NOMO-1 (cell line): ENCODE measurements around the gene BAZ1B.
"Not testable (repeated sequence)": the region's sequence is repeated elsewhere in the genome, so short reads cannot be mapped to it uniquely, and the experiment has no call there.

Experiments used
- DNase-seq, 2 experiments: peaks; one replicate each; lab custom pipeline; 2025; ENCODE audit not compliant: unreplicated experiment in 2 of 2; lab: John Stamatoyannopoulos, UW

Gene BAZ1B

DNA sequence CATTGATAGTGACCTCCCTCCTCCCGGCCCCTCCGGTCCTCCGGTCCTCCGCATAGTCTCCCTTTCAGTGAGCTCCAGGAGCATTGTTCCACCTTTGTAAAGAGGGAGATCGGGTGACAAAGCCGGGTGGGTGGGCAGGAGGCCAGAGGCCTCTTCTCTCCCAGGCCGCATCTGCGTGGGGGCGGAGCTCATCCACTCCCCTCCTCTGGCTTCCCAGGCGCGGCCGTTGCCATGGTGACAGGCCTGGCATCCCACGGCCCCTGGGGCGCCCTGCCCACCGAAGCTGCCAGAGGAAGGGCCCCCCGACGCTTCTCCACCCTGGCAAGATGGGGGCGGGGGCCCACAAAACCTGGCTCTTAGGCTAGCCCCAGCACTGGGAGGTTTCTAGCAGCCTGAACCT lies 92.9 kb downstream of the BAZ1B start:
- no peak for DNase-seq

DNA sequence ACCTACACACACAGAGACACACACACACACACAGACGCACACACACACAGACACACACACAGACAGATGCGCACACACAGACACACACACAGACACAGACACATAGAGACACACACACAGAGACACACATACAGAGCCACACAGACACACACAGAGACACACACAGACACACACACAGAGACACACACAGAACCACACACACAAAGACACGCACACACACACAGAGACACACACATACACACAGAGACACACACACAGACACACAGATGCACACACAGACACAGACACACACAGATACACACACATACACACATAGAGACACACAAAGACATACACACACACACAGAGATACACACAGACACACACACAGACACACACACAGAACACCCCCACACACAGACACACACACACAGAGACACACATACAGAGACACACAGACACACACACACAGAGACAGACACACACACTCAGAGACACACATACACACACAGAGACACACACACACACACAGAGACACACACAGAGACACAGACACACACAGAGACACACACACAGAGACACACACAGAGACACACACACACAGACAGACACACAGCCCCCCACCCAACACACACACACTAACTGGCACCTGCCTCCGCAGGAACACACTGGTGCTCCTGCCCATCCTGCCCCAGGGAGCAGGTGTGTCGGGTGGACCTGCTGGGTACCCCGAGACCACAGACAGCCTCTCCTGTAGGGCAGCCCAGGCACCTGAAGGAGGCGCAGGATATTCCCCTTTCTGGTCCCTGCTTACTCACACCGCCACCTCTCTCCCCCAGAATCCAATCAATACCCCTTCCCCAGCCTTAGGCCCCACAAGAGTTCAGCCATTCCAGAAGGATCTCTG lies 93.9 kb downstream of the BAZ1B start:
- no peak for DNase-seq

DNA sequence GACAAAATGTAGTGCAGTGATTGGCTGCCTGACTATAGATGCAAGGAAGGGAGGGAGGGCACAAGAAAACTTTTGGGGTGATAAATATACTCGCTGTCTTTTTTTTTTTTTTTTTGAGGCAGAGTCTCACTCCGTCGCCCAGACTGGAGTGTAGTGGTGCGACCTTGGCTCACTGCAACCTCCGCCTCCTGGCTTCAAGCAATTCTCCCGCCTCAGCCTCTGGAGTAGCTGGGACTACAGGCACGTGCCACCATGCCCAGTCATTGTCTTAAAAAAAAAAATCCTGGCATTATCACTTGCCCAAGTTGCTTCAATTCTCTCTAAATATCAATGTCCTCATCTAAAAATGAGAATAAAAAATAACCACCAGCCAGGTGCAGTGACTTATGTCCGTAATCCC lies 96.1 kb downstream of the BAZ1B start:
- DNase-seq: no peak

DNA sequence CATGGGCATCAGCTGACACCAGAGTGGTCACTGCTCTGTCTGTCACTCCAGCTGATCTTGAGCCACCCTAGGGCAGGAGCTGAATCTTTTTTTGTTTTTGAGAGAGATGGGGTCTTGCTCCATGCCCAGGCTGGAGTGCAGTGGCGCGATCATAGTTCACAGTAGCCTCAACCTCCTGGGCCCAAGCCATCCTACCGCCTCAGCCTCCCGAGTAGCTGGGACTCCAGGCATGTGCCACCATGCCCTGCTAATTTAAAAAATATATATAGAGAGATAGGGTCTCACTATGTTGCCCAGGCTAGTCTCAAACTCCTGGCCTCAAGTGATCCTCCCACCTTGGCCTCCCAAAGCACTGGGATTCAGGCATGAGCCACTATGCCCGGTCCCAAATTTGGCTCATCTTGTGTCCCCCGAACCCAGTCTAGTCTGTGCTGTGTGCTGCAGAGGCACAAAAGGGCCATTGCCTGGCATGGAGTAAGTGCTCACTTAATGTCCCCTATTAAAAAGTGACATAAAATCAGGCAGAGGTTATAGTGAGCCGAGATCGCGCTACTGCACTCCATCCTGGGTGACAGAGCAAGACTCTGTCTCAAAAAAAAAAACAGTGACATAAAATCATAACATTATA lies 96.6 kb downstream of the BAZ1B start:
- DNase-seq: no peak

DNA sequence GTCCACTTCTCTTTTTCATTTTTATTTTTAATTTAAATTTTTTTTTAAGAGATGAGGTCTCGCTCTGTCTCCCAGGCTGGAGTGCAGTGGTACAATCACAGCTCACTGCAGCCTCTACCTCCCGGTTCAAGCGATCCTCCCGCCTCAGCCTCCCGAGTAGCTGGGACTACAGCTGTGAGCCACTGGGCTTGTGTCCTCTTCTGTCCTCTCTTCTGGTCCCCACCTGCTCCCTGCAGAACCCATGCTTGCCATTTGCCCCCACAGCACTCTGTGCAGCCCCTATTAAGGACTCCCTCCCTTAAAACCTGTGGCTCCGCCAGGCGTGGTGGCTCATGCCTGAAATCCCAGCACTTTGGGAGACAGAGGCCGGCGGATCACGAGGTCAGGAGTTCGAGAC lies 97.6 kb downstream of the BAZ1B start:
- no peak for DNase-seq

DNA sequence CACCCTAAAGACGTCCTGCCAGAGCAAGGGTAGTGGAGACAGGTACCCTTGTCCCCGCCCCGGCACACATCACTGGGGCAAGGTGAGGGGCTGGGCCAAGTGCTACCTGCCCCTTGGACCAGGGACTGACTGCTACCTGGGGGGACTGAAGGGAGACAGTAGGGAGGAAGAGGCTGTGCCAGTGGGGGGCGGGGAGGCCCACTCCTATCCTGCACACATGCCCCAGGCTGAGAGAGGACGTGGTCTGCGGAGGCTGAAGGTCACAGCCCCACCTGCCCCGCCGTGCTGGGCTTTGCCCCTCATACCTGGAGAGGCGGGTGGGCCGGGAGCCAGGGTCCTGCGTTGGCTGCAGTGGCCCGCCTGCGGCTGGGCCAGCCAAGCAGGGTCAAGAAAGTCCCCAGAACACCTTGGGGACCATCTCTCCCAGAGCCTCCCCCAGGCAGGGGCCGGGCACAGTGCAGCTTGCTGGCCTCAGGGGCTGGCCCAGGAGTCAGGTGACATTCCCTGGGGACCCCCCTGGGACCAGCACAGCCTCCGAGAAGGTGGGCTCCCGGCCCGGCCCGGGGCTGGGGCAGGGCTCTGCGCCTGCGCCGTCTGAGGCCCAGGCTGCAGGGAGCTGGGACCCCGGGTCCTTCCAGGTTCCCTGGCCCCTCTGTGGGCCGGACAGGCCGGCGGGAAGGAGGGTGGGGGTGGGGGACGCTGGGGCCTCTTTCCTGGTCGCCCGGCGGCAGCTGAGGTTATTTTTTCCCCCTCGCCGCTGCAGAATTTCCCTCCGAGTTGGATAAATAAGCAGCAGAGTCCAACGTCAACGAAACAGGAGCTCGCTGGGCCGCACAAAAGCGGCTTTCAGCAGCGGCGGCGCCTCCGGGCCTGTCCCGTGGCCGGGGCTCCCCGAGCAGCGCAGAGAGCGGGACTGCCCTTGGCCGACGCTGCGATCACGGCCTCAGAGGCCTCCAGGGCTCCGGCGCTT lies 98.3 kb downstream of the BAZ1B start:
- no peak for DNase-seq

DNA sequence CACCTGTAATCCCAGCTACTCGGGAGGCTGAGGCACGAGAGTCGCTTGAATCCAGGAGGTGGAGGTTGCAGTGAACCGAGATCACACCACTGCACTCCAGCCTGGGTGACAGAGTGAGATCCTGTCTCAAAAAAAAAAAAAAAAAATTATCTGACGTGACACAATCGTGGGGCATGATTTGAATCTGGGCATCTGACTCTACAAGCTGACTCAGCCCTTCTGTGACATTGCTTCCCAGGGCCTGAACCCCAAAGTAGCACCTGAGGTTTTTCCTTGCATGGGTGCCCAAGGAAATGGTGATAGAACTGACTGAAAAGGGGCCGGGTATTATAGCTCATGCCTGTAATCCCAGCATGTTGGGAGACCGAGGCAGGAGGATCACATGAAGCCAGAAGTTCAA lies 101.5 kb downstream of the BAZ1B start:
- DNase-seq: not testable (repeated sequence)

DNA sequence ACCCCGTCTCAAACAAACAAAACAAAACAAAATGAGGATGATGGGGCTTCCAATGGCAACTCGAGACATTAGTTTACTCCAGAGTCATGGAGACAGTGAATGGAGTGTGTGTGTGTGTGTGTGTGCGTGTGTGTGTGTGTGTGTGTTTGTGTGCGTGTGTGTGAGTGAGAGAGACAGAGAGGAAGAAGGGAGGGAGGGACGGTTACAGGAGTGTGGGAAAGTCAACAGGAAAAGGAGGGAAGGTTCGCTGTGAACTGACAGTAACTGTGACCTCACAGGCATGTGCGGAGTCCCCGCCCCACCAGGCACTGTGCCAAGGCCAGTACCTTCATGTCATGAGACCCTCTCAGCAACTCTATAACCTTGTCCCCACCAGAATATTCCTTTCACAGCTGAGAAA lies 102.1 kb downstream of the BAZ1B start:
- not testable (repeated sequence) for DNase-seq

DNA sequence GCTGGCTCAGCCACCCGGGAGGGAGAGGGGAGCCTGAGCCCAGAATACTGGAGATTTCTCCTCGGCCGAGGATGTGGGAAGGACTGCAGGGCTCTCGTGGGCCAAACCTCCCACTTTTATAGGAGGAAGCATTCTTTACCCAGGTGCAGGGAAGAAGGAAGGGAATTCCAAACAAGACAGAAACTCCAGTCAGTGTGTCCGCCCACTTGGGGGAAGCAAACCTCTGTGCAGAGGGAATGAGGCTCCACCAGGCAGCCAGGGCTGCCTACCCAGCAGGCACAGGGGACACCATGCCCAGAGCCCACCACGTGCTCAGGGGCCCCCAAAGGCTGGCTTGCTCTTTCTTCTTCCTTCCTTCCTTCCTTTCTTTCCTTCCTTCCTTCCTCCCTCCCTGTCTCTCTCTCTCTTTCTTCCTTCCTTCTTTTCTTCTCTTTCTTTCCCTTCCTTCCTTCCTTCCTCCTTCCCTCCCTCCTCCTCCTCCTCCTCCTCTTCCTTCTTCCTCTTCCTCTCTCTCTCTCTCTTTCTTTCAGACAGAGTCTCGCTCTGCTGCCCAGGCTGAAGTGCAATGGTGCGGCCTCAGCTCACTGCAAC lies 103.9 kb downstream of the BAZ1B start:
- DNase-seq: no peak

DNA sequence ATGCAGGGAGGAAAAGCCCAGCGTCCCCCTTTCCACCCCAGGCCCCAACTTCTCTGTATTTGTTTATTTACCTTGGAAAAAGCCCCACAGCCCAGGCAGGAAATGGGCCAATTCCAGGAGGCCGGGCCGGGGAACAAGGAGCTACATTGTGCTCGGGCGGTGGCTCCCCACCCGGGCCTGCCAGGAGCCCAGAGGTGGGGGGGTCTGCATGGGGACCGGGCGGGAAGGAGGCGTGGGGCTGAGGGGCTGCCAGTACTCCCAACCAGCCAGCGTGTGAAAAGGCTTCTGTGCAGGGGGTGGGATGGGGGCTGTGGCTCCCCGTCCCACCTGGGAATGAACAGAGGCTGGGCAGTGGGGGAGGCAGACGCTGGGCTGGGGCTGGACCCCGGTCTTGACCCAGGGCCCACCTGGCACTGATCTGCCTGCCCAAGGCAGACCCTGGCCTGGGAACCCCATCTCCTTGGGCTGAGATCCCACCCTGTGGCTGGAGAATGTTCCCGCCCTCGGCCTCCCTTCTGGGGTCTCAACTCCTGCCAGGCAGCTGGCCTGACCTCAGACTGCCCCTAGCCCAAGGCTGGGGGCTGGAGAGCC lies 111.5 kb downstream of the BAZ1B start:
- not testable (repeated sequence) for DNase-seq

DNA sequence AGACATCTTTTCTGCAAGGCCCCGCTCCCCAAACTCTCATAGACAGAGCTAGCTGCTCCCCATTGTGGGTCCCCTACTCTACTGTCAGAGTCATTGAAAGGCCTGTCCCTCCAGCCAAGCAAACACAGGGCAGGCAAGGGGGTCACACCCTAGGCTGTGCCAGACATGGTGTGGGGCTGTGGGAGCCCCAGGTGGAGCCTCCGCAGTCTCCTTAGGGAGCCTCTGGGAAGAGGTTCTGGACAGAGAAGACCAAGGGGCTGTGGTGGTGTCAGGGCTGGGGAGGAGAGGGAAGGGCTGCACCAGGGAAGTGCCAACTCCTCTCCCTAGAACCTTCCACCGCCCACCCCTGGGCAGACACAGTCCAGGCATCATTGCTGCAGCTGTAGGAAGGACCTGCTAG lies 117.2 kb downstream of the BAZ1B start:
- DNase-seq: not testable (repeated sequence)

DNA sequence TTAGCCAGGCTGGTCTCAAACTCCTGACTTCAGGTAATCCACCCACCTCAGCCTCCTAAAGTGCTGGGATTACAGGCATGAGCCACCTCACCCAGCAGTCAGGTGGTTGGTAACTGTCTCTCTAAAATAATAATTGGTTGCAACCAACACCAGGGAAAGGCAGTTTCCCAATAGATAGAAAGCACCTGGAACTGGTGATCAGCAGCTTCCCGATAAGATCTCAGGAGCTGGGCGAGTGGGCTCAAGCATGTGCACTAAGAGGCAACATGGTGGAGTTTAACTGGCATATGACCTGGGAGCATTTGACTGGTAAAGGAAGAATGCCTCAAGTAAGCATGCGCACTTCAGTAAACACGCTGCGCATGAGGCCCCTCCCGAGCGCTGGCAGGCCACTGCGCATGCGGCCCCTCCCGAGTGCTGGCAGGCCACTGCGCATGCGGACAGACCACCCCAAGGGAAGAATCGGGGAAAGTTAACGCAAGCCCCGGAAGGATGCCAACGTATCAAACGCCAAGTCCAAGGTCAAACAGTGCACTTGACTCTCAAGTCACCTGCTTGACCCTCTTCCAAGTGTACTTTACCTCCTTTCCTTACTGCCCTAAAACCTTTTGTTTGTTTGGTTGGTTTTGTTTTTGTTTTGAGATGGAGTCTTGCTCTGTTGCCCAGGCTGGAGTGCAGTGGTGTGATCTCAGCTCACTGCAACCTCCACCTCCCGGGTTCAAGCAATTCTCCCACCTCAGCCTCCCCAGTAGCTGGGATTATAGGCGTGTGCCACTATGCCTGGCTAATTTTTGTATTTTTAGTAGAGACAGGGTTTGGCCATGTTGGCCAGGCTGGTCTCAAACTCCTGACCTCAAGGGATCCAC lies 122.7 kb downstream of the BAZ1B start:
- DNase-seq: not testable (repeated sequence)

DNA sequence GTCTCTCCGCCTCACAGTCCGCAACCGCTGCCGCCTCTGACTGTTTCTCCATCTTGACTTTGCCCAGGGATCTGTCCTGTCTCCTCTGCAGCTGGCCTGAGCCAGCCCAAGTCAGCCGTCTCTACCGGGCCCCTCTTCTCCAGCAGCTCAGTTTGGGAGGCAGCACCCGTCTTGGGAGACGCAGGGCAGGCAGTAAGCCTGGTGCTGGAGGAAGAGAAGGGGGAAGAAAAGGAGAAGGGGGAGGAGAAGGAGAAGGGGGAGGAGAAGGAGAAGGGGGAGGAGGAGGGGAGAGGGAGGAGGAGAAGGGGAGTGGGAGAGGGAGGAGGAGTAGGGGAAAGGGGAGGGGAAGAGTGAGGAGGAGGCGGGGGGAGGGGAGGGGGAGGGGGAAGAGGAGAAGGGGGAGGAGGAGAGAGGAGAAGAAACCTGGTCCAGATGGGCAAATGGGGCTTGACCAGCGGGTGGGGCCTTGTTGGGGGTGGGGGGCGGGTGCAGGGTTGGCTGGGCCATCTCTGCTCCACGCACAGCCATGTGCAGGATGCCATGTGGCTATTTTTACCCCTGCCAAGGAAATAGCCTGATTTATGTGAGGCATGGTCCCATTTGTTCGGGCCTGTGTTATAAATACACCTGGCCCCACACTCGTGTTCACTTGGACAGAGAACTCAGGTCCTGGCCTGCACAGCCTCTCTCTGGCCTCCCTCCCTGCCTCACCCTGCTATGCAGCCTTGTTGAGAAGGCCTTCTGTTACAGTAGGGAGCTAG lies 124.4 kb downstream of the BAZ1B start:
- DNase-seq: no peak

DNA sequence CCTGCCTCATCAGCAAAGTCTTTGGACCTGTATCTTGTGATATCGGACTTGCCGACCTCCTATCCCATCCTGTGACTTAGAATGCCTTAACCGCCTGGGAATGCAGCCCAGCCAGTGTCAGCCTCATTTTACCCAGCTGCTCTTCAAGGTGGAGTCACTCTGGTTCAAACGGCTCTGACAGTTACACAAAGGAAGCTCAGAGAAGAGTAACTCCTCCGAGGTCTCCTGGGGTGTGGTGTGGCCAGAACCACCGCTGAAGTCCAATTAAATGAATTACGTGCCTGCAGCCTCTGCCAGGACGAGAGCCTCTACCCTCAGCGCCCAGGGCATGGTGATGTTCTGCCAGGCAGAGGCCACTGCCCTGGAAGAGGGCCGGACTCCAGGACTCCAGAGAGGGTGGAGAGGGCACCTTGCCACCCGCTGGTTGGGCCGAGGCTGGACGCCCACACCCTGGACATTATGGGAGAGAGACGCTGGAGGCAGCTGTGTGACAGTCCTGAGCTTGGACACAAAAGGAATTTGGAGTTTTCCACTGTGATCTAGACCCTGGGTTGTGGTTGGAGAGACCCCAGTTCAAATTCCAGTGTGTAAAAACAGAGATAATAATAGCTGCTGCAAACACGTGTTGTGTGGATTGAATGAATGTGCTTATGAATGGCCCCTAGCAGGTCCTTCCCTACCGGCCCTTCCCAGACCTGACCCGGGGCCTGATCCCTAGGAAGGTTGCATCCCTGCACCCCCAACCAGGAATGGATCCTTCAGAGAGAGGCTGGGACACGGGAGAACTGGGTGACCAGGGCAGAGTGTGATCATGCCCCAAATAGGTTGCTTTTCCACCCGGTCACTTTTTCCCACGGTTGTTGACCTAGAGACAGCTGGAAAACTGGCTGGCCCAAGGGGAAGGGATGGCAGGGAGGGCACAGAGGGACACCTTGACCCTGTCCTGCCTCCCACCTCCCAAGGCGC lies 126.3 kb downstream of the BAZ1B start:
- DNase-seq: no peak

DNA sequence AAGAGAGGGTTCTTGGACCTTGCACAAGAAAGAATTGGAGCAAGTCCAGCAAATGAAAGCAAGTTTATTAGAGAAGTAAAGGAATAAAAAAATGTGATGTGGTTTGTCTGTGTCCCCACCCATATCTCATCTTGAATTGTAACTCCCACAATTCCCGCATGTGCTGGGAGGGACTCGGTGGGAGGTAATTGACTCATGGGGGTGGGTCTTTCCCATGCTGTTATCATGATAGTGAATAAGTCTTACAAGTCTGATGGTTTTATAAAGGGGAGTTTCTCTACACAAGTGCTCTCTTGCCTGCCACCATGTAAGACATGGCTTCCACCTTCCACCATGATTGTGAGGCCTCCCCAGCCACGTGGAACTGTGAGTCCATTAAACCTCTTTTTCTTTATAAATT lies 127.7 kb downstream of the BAZ1B start:
- DNase-seq: no peak

DNA sequence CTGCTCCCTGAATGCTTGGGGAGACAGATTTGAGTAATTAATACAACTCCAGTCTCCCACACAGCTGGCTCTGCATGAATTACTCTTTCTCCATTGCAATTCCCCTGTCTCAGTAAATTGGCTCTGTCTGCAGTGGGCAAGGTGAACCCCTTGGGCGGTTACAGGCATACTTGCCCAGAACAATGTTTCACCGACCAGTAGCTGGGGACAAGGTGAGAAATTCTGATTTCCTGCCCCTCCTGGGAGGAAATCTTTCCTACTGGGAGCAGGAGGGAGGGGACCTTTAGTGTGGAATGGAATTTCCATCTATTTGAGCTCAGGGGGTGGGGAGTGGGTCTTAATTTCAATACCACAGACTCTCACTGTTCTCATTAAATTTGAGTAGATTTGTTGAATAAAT lies 130.7 kb downstream of the BAZ1B start:
- no peak for DNase-seq
